Body of pancreas (tissue), 4 donors: Measurements from ENCODE around the gene ACSS3.

Experiments
- POLR2A ChIP-seq, 3 donors: fragments of 450-650 bp; IDR thresholded peaks; one replicate each; pipeline ENCODE4 v1.6.1; 2016; ENCODE audit warnings: antibody characterized with exemption in 3 of 3, mild to moderate bottlenecking in 2 of 3
- TF ChIP-seq, protein P1 (sequence below), 7 experiments: fragments of 450-650 bp in 4 of 7; fragments of 200-600 bp in 3 of 7; sonication (generic) in 3 of 7; IDR thresholded peaks; one replicate each; pipeline ENCODE4 v1.5.1; 2016 to 2019; ENCODE audit warnings: antibody characterized with exemption in 7 of 7

DNA sequence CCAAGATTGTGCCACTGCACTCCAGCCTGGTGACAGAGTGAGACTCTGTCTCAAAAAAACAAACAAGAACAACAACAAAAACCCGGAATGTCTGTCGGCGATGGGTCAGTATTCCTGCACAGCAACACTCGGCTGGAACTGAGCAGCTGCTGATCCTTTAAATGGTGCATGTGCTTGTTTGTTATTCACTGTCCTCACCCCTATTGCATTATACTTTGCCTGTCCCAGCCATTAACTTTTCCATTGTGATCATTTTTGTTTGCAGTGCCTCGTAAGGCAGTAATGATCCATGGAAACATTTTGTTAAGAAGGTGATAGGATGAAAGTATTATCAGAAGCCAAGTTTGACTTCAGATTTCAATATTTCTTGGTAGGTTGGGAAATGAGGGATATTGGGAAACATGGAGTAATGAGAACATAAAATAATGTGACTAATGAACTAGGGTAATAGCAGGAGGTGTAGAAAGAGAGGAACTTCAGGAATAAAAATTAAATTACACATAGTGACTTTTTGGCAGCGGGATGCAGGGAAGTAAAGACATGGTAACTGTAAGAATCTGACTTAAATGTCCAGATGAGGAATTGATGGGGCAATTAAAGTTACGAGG is 6.1 kb downstream of the ACSS3 start:
- TF ChIP-seq, protein P1, sequence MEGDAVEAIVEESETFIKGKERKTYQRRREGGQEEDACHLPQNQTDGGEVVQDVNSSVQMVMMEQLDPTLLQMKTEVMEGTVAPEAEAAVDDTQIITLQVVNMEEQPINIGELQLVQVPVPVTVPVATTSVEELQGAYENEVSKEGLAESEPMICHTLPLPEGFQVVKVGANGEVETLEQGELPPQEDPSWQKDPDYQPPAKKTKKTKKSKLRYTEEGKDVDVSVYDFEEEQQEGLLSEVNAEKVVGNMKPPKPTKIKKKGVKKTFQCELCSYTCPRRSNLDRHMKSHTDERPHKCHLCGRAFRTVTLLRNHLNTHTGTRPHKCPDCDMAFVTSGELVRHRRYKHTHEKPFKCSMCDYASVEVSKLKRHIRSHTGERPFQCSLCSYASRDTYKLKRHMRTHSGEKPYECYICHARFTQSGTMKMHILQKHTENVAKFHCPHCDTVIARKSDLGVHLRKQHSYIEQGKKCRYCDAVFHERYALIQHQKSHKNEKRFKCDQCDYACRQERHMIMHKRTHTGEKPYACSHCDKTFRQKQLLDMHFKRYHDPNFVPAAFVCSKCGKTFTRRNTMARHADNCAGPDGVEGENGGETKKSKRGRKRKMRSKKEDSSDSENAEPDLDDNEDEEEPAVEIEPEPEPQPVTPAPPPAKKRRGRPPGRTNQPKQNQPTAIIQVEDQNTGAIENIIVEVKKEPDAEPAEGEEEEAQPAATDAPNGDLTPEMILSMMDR (IDR thresholded peaks at IDR 0.05), result no peak
- TF ChIP-seq POLR2A (IDR thresholded peaks at IDR 0.05), result no peak
